ENCODE measurements around the gene KPNA2. TPM values are rescaled to one million over a fixed set of nuclear protein-coding genes. Genes with fewer than 3 reads are reported as not detected.

Gene KPNA2
- total and polyA plus RNA-seq, 10 of the 15 experiments (the other 5 are each of a cell fraction or from before 2014, with no cell fraction given): 202 to 731 (median 283) TPM

- Histone ChIP-seq H3K36me3 (ENCODE audit: control insufficient read depth in 2 of 2, insufficient read depth in 2 of 2, low read length in 1 of 2) (no peaks in the 10 kb centered on the region), H3K4me2 (ENCODE audit: control insufficient read depth, insufficient read depth) (no peak overlapping the region), H3K9ac (ENCODE audit: control insufficient read depth, insufficient read depth, low read length) (no peak overlapping the region), H3K27ac (ENCODE audit: control insufficient read depth, insufficient read depth) (no peak overlapping the region), H3K27me3 (replicated peaks in 1 of 2; ENCODE audit: control insufficient read depth in 2 of 2, insufficient read depth in 2 of 2, low read length in 1 of 2) (no peaks in the 10 kb centered on the region), H3K4me3 (no peak overlapping the region), H2AFZ (ENCODE audit: control insufficient read depth, low read depth, low read length) (no peak overlapping the region), H3K79me2 (ENCODE audit: control insufficient read depth, insufficient read depth, low read length) (no peaks in the 10 kb centered on the region), H3K4me1 (ENCODE audit: control insufficient read depth, insufficient read depth, low read length) (peaks cover 9% of the 10 kb centered on the region), H4K20me1 (ENCODE audit: control insufficient read depth, insufficient read depth) (no peaks in the 10 kb centered on the region), H3K9me3 (replicated peaks; ENCODE audit: control insufficient read depth, insufficient read depth, low read length) (no peaks in the 10 kb centered on the region)
- FAIRE-seq: no peak
- TF ChIP-seq RAD51 (IDR thresholded peaks at IDR 0.05) (no peak), STAT3 (IDR thresholded peaks at IDR 0.05; ENCODE audit: low read depth, low read length) (no peak), SMARCA5 (IDR thresholded peaks at IDR 0.05) (peak; percentile 93; the same call in 1 of the 2 replicates), RAD21 (IDR thresholded peaks at IDR 0.05; ENCODE audit: insufficient read depth, low read depth, low read length) (peak; percentile 25; the same call in 1 of the 2 replicates), FOXM1 (IDR thresholded peaks at IDR 0.05; ENCODE audit: low read depth, low read length) (no peak), SMC3 (IDR thresholded peaks at IDR 0.05; ENCODE audit: borderline replicate concordance, low read length) (0 out of 2 replicates have a peak, but pooled peaks have one; percentile 17)
- TF ChIP-seq, protein P1, sequence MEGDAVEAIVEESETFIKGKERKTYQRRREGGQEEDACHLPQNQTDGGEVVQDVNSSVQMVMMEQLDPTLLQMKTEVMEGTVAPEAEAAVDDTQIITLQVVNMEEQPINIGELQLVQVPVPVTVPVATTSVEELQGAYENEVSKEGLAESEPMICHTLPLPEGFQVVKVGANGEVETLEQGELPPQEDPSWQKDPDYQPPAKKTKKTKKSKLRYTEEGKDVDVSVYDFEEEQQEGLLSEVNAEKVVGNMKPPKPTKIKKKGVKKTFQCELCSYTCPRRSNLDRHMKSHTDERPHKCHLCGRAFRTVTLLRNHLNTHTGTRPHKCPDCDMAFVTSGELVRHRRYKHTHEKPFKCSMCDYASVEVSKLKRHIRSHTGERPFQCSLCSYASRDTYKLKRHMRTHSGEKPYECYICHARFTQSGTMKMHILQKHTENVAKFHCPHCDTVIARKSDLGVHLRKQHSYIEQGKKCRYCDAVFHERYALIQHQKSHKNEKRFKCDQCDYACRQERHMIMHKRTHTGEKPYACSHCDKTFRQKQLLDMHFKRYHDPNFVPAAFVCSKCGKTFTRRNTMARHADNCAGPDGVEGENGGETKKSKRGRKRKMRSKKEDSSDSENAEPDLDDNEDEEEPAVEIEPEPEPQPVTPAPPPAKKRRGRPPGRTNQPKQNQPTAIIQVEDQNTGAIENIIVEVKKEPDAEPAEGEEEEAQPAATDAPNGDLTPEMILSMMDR (IDR thresholded peaks at IDR 0.05 in 2 of 3, conservative IDR thresholded peaks at IDR 0.05 in 1 of 3; ENCODE audit: control insufficient read depth in 2 of 3, extremely low read depth in 1 of 3, insufficient read depth in 1 of 3, low read depth in 3 of 3, low read length in 3 of 3): peak; percentile 31 to 58 (median 50)
- ChIA-PET SMC1A (ENCODE audit: uncharacterized antibody, unreplicated experiment) (interaction anchor here (0.9 to 1.4 kb wide), 7 partner anchors 81 to 405 kb away, joined by 3 to 6 read pairs (median 3); no protein-coding TSS in a partner anchor), CTCF (interaction anchor here (0.6 to 2.5 kb wide), 12 partner anchors 24 to 409 kb away, joined by 3 to 8 read pairs (median 6); no protein-coding TSS in a partner anchor), POLR2A (no interaction called here), RAD21 (ENCODE audit: unreplicated experiment) (interaction anchor here (0.7 to 1.8 kb wide), 8 partner anchors 42 to 409 kb away, joined by 3 to 4 read pairs (median 3); partner anchors contain the start of gene WIPI1)
- BruUV-seq (replicated peaks): no TSS peak
- 21% methylated on average over 4 of the region's 4 CpGs for WGBS (ENCODE audit: insufficient coverage, insufficient replicate concordance, low lambda C conversion rate, missing lambda C conversion rate)
- peak; percentile 74 for ATAC-seq
- in situ Hi-C loops (cut with MboI): no loop called here
- no peak for DNase-seq (ENCODE audit: low read depth, low spot score)
- intact Hi-C loops (cut with micrococcal nuclease; ENCODE audit: unreplicated experiment): loop anchor here (2.0 kb wide), 1 partner anchor 405 kb away; no protein-coding TSS in a partner anchor
Observed at GRCh38 chr17:68057531-68057952, 22.0 kb downstream of the KPNA2 start.

Data from GM12878 (cell line).